ENCODE data around the gene ANKRD18B. TPM values are rescaled to one million over a fixed set of nuclear protein-coding genes. Genes with fewer than 3 reads are reported as not detected.
"Not testable (repeated sequence)": the region's sequence is repeated elsewhere in the genome, so short reads cannot be mapped to it uniquely, and the experiment has no call there.

ANKRD18B gene
- total RNA-seq = 1 to 10 TPM in 1 of 2 donors, under 1 TPM in 1; 0.58 to 1.3 TPM
- polyA plus RNA-seq (ENCODE audit: insufficient read length in 6 of 6) = under 1 TPM; 0.14 to 0.92 (median 0.48) TPM
- long read RNA-seq, donor 1 = 0 reads
- long read RNA-seq, donor 2 = 0 reads
- long read RNA-seq, donor 3 = 0 reads
- long read RNA-seq, donor 4 = 0 reads
- long read RNA-seq, donor 5 = 0 reads
- long read RNA-seq, donor 6 = 0 reads
- long read RNA-seq, donor 7 = 0 reads
- long read RNA-seq, donor 8 = 0 reads
- long read RNA-seq, donor 9 = 0 reads
- long read RNA-seq, donor 10 = 0 reads
- long read RNA-seq, donor 11 = 0 reads
- long read RNA-seq, donor 12 = 0 reads

- DNase-seq (peak in 1 of 4 donors; percentile 81), ATAC-seq (peak; percentile 97)
- H3K4me1 ChIP-seq = peaks cover 0 to 12% of the 10 kb centered on the region in 2 donors
- H3K9me3 ChIP-seq; H3K36me3 ChIP-seq; H3K27ac ChIP-seq; intact Hi-C loops (cut with DNase I): not testable (repeated sequence)
- peak within 1 kb of the TSS; percentile 7 to 30 for H3K4me3 ChIP-seq
- H3K27me3 ChIP-seq = peaks cover 45 to 80% of the 10 kb centered on the region in 2 donors
Measured at GRCh38 chr9:33523397-33524305, at the start of gene ANKRD18B. Gene ANKRD18B, plus strand, starts transcription at chr9:33524251. Its CDS starts 239 bp downstream, at chr9:33524490.

- no peak for ATAC-seq
- H3K4me1 ChIP-seq = peaks cover 11 to 23% of the 10 kb centered on the region in 2 donors
- H3K36me3 ChIP-seq = peaks cover 0 to 17% of the 10 kb centered on the region in 2 donors
- no peaks in the 10 kb centered on the region for H3K9me3 ChIP-seq
- H3K4me3 ChIP-seq = no peak overlapping the region
- H3K27ac ChIP-seq = no peak overlapping the region
- H3K27me3 ChIP-seq = no peaks in the 10 kb centered on the region
- no peak for TF ChIP-seq CTCF (IDR thresholded peaks at IDR 0.05)
- DNase-seq = no peak
- intact Hi-C loops (cut with DNase I) = no loop called here
Measured at GRCh38 chr9:33475357-33475756, 48.7 kb upstream of the ANKRD18B start.

- Histone ChIP-seq H3K4me3 (no peak overlapping the region), H3K27ac (no peak overlapping the region), H3K27me3 (no peaks in the 10 kb centered on the region), H3K9me3 (no peaks in the 10 kb centered on the region), H3K4me1 (peaks cover 11 to 23% of the 10 kb centered on the region in 2 donors), H3K36me3 (peaks cover 0 to 5% of the 10 kb centered on the region in 2 donors)
- ATAC-seq (no peak), DNase-seq (no peak)
- TF ChIP-seq CTCF (IDR thresholded peaks at IDR 0.05) = no peak
- intact Hi-C loops (cut with DNase I) = no loop called here
Measured at GRCh38 chr9:33476503-33476902, 47.5 kb upstream of the ANKRD18B start.

GRCh38 chr9:33480106-33480505 lies 43.9 kb upstream of the ANKRD18B start:
- Histone ChIP-seq H3K27me3 (no peaks in the 10 kb centered on the region), H3K4me1 (no peaks in the 10 kb centered on the region), H3K27ac (no peak overlapping the region), H3K36me3 (no peaks in the 10 kb centered on the region), H3K9me3 (no peaks in the 10 kb centered on the region), H3K4me3 (no peak overlapping the region)
- TF ChIP-seq CTCF (IDR thresholded peaks at IDR 0.05) = no peak
- DNase-seq (no peak), ATAC-seq (no peak)
- intact Hi-C loops (cut with DNase I) = no loop called here

GRCh38 chr9:33480976-33481375 lies 43.1 kb upstream of the ANKRD18B start:
- no peak for TF ChIP-seq CTCF (IDR thresholded peaks at IDR 0.05)
- no peak overlapping the region for H3K4me3 ChIP-seq
- intact Hi-C loops (cut with DNase I) = no loop called here

GRCh38 chr9:33485312-33485711 lies 38.7 kb upstream of the ANKRD18B start:
- ATAC-seq; intact Hi-C loops (cut with DNase I); H3K9me3 ChIP-seq: not testable (repeated sequence)

More at GRCh38 chr9:33480976-33481375, 43.1 kb upstream of the ANKRD18B start:
- no peak for ATAC-seq
- Histone ChIP-seq H3K9me3 (no peaks in the 10 kb centered on the region), H3K27ac (no peak overlapping the region), H3K36me3 (no peaks in the 10 kb centered on the region), H3K27me3 (no peaks in the 10 kb centered on the region), H3K4me1 (no peaks in the 10 kb centered on the region)
- DNase-seq = no peak

More at GRCh38 chr9:33485312-33485711, 38.7 kb upstream of the ANKRD18B start:
- H3K4me3 ChIP-seq, H3K4me1 ChIP-seq, H3K36me3 ChIP-seq, DNase-seq, H3K27me3 ChIP-seq, H3K27ac ChIP-seq: not testable (repeated sequence)
